Fibroblast of lung (primary cell): ENCODE measurements around the gene CBY2.

ENCODE experiments used
- CTCF ChIP-seq, 2 donors: IDR thresholded peaks in 1 of 2; conservative IDR thresholded peaks in 1 of 2; 1 replicate in 1 of 2; 2 replicates in 1 of 2; pipeline ENCODE4 v1.5.1; 2011 to 2012; ENCODE audit warnings: low read length in 2 of 2, control low read depth in 1 of 2, inconsistent platforms in 1 of 2, low read depth in 1 of 2, mild to moderate bottlenecking in 1 of 2
- EZH2 ChIP-seq: IDR thresholded peaks from 2 replicates; pipeline ENCODE4 v1.5.1; 2012; ENCODE audit warnings: low read length, control low read depth, mild to moderate bottlenecking; ENCODE audit errors: missing control alignments

- TF ChIP-seq CTCF (conservative IDR thresholded peaks at IDR 0.05 in 1 of 2, IDR thresholded peaks at IDR 0.05 in 1 of 2; ENCODE audit: low read depth in 1 of 2, low read length in 2 of 2) (no peak), EZH2 (no peak)
Measured at GRCh38 chr13:45747071-45747470, 45.0 kb downstream of the CBY2 start.
